ENCODE data around the gene RASGRP3.

DNA sequence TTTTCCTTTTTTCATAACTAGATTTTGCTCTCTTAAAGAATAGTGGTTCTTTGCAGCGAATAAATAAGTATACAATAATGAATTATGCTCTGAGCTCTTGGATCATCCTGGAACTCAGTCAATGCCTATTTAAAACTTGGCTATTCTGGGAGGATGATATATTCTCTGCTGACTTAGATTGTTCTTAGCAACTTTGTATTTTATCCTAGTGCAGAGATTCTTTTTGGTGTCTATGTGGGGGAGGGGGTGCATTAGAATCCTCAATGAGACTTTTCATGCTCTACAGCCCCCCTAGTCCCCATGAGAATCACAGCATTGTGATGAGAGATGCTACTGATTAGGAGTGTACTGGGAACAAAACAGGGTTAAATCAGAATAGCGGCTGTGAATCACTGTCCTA is 131.5 kb downstream of the RASGRP3 start:
- TF ChIP-seq ZNF292 (CRISPR knock-in tag; IDR thresholded peaks at IDR 0.05; ENCODE audit: borderline replicate concordance, low read depth) (no peak), TBL1XR1 (IDR thresholded peaks at IDR 0.05; ENCODE audit: borderline replicate concordance, low read length, partially characterized antibody) (no peak), POLR2AphosphoS2 (IDR thresholded peaks at IDR 0.05; ENCODE audit: low read depth, low read length) (no peak), GATAD2A (CRISPR knock-in tag; IDR thresholded peaks at IDR 0.05) (no peak), POLR2AphosphoS5 (IDR thresholded peaks at IDR 0.05; ENCODE audit: low read depth, low read length) (no peak), ZNF343 (CRISPR knock-in tag; IDR thresholded peaks at IDR 0.05) (no peak), FOXP1 (IDR thresholded peaks at IDR 0.05) (no peak), FOXP1 (CRISPR knock-in tag; IDR thresholded peaks at IDR 0.05) (no peak)
- TF ChIP-seq, protein P1, sequence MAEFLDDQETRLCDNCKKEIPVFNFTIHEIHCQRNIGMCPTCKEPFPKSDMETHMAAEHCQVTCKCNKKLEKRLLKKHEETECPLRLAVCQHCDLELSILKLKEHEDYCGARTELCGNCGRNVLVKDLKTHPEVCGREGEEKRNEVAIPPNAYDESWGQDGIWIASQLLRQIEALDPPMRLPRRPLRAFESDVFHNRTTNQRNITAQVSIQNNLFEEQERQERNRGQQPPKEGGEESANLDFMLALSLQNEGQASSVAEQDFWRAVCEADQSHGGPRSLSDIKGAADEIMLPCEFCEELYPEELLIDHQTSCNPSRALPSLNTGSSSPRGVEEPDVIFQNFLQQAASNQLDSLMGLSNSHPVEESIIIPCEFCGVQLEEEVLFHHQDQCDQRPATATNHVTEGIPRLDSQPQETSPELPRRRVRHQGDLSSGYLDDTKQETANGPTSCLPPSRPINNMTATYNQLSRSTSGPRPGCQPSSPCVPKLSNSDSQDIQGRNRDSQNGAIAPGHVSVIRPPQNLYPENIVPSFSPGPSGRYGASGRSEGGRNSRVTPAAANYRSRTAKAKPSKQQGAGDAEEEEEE (CRISPR knock-in tag; IDR thresholded peaks at IDR 0.05; ENCODE audit: borderline replicate concordance): no peak
- TF ChIP-seq, protein P2, sequence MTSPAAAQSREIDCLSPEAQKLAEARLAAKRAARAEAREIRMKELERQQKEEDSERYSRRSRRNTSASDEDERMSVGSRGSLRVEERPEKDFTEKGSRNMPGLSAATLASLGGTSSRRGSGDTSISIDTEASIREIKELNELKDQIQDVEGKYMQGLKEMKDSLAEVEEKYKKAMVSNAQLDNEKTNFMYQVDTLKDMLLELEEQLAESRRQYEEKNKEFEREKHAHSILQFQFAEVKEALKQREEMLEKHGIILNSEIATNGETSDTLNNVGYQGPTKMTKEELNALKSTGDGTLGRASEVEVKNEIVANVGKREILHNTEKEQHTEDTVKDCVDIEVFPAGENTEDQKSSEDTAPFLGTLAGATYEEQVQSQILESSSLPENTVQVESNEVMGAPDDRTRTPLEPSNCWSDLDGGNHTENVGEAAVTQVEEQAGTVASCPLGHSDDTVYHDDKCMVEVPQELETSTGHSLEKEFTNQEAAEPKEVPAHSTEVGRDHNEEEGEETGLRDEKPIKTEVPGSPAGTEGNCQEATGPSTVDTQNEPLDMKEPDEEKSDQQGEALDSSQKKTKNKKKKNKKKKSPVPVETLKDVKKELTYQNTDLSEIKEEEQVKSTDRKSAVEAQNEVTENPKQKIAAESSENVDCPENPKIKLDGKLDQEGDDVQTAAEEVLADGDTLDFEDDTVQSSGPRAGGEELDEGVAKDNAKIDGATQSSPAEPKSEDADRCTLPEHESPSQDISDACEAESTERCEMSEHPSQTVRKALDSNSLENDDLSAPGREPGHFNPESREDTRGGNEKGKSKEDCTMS (CRISPR knock-in tag; conservative IDR thresholded peaks at IDR 0.05): no peak
